Measurements from ENCODE around the gene NAMPT.

DNA sequence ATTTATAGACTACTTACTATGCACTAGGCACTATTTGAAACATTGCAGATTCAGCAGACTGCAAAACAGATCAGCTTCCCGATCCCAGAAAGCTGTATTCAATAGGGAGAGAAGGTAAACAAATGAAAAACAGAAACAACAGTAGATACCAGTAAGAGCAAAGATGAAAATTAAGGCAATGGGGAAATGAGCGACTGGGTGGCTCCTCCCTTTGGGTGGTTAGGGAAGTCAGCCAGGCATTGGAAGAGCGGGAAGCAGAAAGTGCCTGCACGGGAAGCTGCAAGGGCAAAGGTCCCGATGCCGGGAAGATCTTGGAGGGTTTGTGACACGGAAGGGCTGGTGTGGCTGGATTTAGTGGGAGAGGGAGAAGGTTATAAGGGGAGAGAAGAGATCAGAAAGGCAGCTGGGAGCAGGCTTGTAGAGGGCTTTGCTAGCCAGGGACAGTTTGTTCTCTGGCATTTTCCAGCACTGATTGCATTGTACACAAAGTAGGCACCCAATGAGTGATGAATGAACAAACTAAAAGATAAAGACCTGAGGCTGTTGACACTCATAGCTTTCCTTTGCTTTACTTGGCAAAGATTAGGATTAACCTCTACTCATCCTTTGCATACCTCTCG is 67.8 kb downstream of the NAMPT start:
- TF ChIP-seq, protein P1, sequence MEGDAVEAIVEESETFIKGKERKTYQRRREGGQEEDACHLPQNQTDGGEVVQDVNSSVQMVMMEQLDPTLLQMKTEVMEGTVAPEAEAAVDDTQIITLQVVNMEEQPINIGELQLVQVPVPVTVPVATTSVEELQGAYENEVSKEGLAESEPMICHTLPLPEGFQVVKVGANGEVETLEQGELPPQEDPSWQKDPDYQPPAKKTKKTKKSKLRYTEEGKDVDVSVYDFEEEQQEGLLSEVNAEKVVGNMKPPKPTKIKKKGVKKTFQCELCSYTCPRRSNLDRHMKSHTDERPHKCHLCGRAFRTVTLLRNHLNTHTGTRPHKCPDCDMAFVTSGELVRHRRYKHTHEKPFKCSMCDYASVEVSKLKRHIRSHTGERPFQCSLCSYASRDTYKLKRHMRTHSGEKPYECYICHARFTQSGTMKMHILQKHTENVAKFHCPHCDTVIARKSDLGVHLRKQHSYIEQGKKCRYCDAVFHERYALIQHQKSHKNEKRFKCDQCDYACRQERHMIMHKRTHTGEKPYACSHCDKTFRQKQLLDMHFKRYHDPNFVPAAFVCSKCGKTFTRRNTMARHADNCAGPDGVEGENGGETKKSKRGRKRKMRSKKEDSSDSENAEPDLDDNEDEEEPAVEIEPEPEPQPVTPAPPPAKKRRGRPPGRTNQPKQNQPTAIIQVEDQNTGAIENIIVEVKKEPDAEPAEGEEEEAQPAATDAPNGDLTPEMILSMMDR (conservative IDR thresholded peaks at IDR 0.05): no peak
- no peak for TF ChIP-seq ZFX (IDR thresholded peaks at IDR 0.05)

All from C4-2B (cell line).